Stimulated activated CD4-positive, alpha-beta T cell treated with anti-CD3 and anti-CD28 coated beads, Interleukin-1b, Interleukin-23, amount 100 ng/mL, for 48 hours (primary cell): ENCODE results near the gene EEF2K.

ENCODE experiments used
- DNase-seq: peaks from one replicate; pipeline ENCODE4 v3.0.0-alpha.2; 2020

The EEF2K gene

GRCh38 chr16:22321340-22322001 lies 115.4 kb downstream of the EEF2K start:
- peak; percentile 69 for DNase-seq

GRCh38 chr16:22322021-22322471 lies 116.0 kb downstream of the EEF2K start:
- no peak for DNase-seq

- DNase-seq = no peak
These were observed 116.7 kb downstream of the EEF2K start for GRCh38 chr16:22322741-22323140.

- DNase-seq = no peak
These were observed 117.3 kb downstream of the EEF2K start for GRCh38 chr16:22323173-22323958.

GRCh38 chr16:22323959-22324786 lies 118.1 kb downstream of the EEF2K start:
- DNase-seq = no peak

GRCh38 chr16:22324787-22325597 lies 118.9 kb downstream of the EEF2K start:
- DNase-seq = no peak

- no peak for DNase-seq
These were observed 119.7 kb downstream of the EEF2K start for GRCh38 chr16:22325598-22326368.

- DNase-seq = no peak
These were observed 120.2 kb downstream of the EEF2K start for GRCh38 chr16:22326369-22326652.

GRCh38 chr16:22326771-22327445 lies 120.8 kb downstream of the EEF2K start:
- DNase-seq = no peak

GRCh38 chr16:22327446-22327775 lies 121.3 kb downstream of the EEF2K start:
- DNase-seq = no peak

- DNase-seq = no peak
These were observed 122.1 kb downstream of the EEF2K start for GRCh38 chr16:22328081-22328725.

GRCh38 chr16:22329199-22329695 lies 123.2 kb downstream of the EEF2K start:
- DNase-seq = no peak

GRCh38 chr16:22330326-22330725 lies 124.2 kb downstream of the EEF2K start:
- no peak for DNase-seq

GRCh38 chr16:22333457-22333994 lies 127.4 kb downstream of the EEF2K start:
- no peak for DNase-seq

- DNase-seq = no peak
These were observed 129.7 kb downstream of the EEF2K start for GRCh38 chr16:22335668-22336246.

- no peak for DNase-seq
These were observed 130.5 kb downstream of the EEF2K start for GRCh38 chr16:22336581-22336980.

- DNase-seq = no peak
These were observed 131.0 kb downstream of the EEF2K start for GRCh38 chr16:22337045-22337444.

- DNase-seq = no peak
These were observed 132.0 kb downstream of the EEF2K start for GRCh38 chr16:22337849-22338635.
